IPS-20b (cell line): ENCODE results near the gene CCHCR1.
A peak's percentile ranks its signal among the peaks of the same experiment; 100 is the strongest.

Experiments
- H3K27ac ChIP-seq: one replicate; pipeline ENCODE4 v1.5.1; 2013; ENCODE audit warnings: low read length
- H3K27me3 ChIP-seq: 2 replicates; pipeline ENCODE4 v1.6.1; 2013; ENCODE audit warnings: mild to moderate bottlenecking, low read length, inconsistent platforms; ENCODE audit not compliant: insufficient read depth
- H3K36me3 ChIP-seq: 2 replicates; pipeline ENCODE4 v1.6.1; 2013; ENCODE audit warnings: low read depth, mild to moderate bottlenecking, inconsistent platforms, low read length, moderate library complexity; ENCODE audit not compliant: insufficient read depth
- H3K4me1 ChIP-seq: 2 replicates; pipeline ENCODE4 v1.6.1; 2013; ENCODE audit warnings: mild to moderate bottlenecking, control low read depth, inconsistent platforms, low read length, moderate library complexity; ENCODE audit not compliant: insufficient read depth
- H3K4me3 ChIP-seq: 2 replicates; pipeline ENCODE4 v1.5.1; 2013; ENCODE audit warnings: mild to moderate bottlenecking, low read length, inconsistent platforms
- H3K9ac ChIP-seq: 2 replicates; pipeline ENCODE4 v1.6.1; 2013; ENCODE audit warnings: low read depth, mild to moderate bottlenecking, inconsistent platforms, low read length, moderate library complexity
- H3K9me3 ChIP-seq: 2 replicates; pipeline ENCODE4 v1.6.1; 2013; ENCODE audit warnings: mild to moderate bottlenecking, low read depth, low read length, inconsistent platforms; ENCODE audit not compliant: insufficient read depth

CCHCR1 gene

GRCh38 chr6:31154436-31154835 is 3.2 kb downstream of the CCHCR1 start:
- no peak overlapping the region for H3K9ac ChIP-seq
- H3K4me1 ChIP-seq, result peaks cover 7% of the 10 kb centered on the region; the same call in 1 of the 2 replicates
- no peaks in the 10 kb centered on the region for H3K27me3 ChIP-seq
- no peak overlapping the region for H3K27ac ChIP-seq
- peaks cover 42% of the 10 kb centered on the region for H3K36me3 ChIP-seq
- H3K9me3 ChIP-seq, result no peaks in the 10 kb centered on the region
- no peak overlapping the region for H3K4me3 ChIP-seq

- Histone ChIP-seq H3K4me1 (peaks cover 7% of the 10 kb centered on the region; the same call in 1 of the 2 replicates), H3K27me3 (no peaks in the 10 kb centered on the region), H3K36me3 (peaks cover 47% of the 10 kb centered on the region), H3K9ac (no peak overlapping the region), H3K4me3 (no peak overlapping the region), H3K27ac (no peak overlapping the region), H3K9me3 (no peaks in the 10 kb centered on the region)
Measured at GRCh38 chr6:31152781-31153180, 4.8 kb downstream of the CCHCR1 start.

- H3K9me3 ChIP-seq, result no peaks in the 10 kb centered on the region
- H3K4me3 ChIP-seq, result no peak overlapping the region
- no peak overlapping the region for H3K27ac ChIP-seq
- no peaks in the 10 kb centered on the region for H3K4me1 ChIP-seq
- no peaks in the 10 kb centered on the region for H3K27me3 ChIP-seq
- peaks cover 52% of the 10 kb centered on the region for H3K36me3 ChIP-seq
- no peak overlapping the region for H3K9ac ChIP-seq
Measured at GRCh38 chr6:31149827-31150447, 7.7 kb downstream of the CCHCR1 start.

GRCh38 chr6:31145386-31145785 is 12.2 kb downstream of the CCHCR1 start:
- Histone ChIP-seq H3K4me1 (peaks cover 14% of the 10 kb centered on the region; the same call in 1 of the 2 replicates), H3K27me3 (no peaks in the 10 kb centered on the region), H3K27ac (no peak overlapping the region), H3K9me3 (no peaks in the 10 kb centered on the region), H3K9ac (no peak overlapping the region), H3K36me3 (peaks cover 58% of the 10 kb centered on the region), H3K4me3 (no peak overlapping the region)

GRCh38 chr6:31144970-31145340 is 12.6 kb downstream of the CCHCR1 start:
- Histone ChIP-seq H3K27ac (no peak overlapping the region), H3K9ac (no peak overlapping the region), H3K27me3 (no peaks in the 10 kb centered on the region), H3K36me3 (peaks cover 53% of the 10 kb centered on the region), H3K4me1 (peaks cover 16% of the 10 kb centered on the region; the same call in 1 of the 2 replicates), H3K4me3 (no peak overlapping the region), H3K9me3 (no peaks in the 10 kb centered on the region)

- Histone ChIP-seq H3K9ac (no peak overlapping the region), H3K9me3 (no peaks in the 10 kb centered on the region), H3K4me1 (peaks cover 20% of the 10 kb centered on the region; the same call in 1 of the 2 replicates), H3K4me3 (no peak overlapping the region), H3K27me3 (no peaks in the 10 kb centered on the region), H3K27ac (no peak overlapping the region), H3K36me3 (peaks cover 48% of the 10 kb centered on the region)
Measured at GRCh38 chr6:31144296-31144969, 13.2 kb downstream of the CCHCR1 start.

GRCh38 chr6:31143148-31143547 is 14.5 kb downstream of the CCHCR1 start:
- Histone ChIP-seq H3K9ac (peak overlapping the region; percentile 40; the same call in 1 of the 2 replicates), H3K4me1 (peaks cover 24% of the 10 kb centered on the region; the same call in 1 of the 2 replicates), H3K27me3 (no peaks in the 10 kb centered on the region), H3K9me3 (no peaks in the 10 kb centered on the region), H3K4me3 (peak overlapping the region; percentile 17; the same call in 1 of the 2 replicates), H3K27ac (no peak overlapping the region), H3K36me3 (peaks cover 47% of the 10 kb centered on the region)

GRCh38 chr6:31142361-31142761 is 15.2 kb downstream of the CCHCR1 start:
- Histone ChIP-seq H3K27me3 (no peaks in the 10 kb centered on the region), H3K9ac (no peak overlapping the region), H3K36me3 (peaks cover 42% of the 10 kb centered on the region), H3K4me1 (peaks cover 27% of the 10 kb centered on the region; the same call in 1 of the 2 replicates), H3K27ac (no peak overlapping the region), H3K9me3 (no peaks in the 10 kb centered on the region), H3K4me3 (no peak overlapping the region)

- H3K36me3 ChIP-seq, result peaks cover 30% of the 10 kb centered on the region
- H3K4me1 ChIP-seq, result peaks cover 27% of the 10 kb centered on the region; the same call in 1 of the 2 replicates
- H3K4me3 ChIP-seq, result no peak overlapping the region
- H3K27me3 ChIP-seq, result no peaks in the 10 kb centered on the region
- H3K9ac ChIP-seq, result no peak overlapping the region
- no peak overlapping the region for H3K27ac ChIP-seq
- no peaks in the 10 kb centered on the region for H3K9me3 ChIP-seq
Measured at GRCh38 chr6:31140643-31141042, 17.0 kb downstream of the CCHCR1 start.

- Histone ChIP-seq H3K9ac (no peak overlapping the region), H3K4me1 (peaks cover 27% of the 10 kb centered on the region; the same call in 1 of the 2 replicates), H3K4me3 (peak overlapping the region; percentile 27; the same call in 1 of the 2 replicates), H3K27ac (no peak overlapping the region), H3K9me3 (no peaks in the 10 kb centered on the region), H3K36me3 (peaks cover 20% of the 10 kb centered on the region), H3K27me3 (no peaks in the 10 kb centered on the region)
Measured at GRCh38 chr6:31139599-31139998, 18.0 kb downstream of the CCHCR1 start.

- H3K4me3 ChIP-seq, result peak within 1 kb of the TSS; percentile 27; the same call in 1 of the 2 replicates
Measured at GRCh38 chr6:31138982-31139381, 18.6 kb downstream of the CCHCR1 start, which contains the start of gene PSORS1C2. Gene PSORS1C2, minus strand, starts transcription at chr6:31139066. Its CDS starts 40 bp downstream, at chr6:31139026.

GRCh38 chr6:31135710-31136109 is 21.9 kb downstream of the CCHCR1 start:
- H3K4me1 ChIP-seq, result peaks cover 17% of the 10 kb centered on the region; the same call in 1 of the 2 replicates
- H3K36me3 ChIP-seq, result no peaks in the 10 kb centered on the region
- H3K27ac ChIP-seq, result no peak overlapping the region
- H3K4me3 ChIP-seq, result no peak overlapping the region
- H3K9me3 ChIP-seq, result no peaks in the 10 kb centered on the region
- H3K9ac ChIP-seq, result no peak overlapping the region
- no peaks in the 10 kb centered on the region for H3K27me3 ChIP-seq

More at GRCh38 chr6:31138982-31139381, 18.6 kb downstream of the CCHCR1 start, which contains the start of gene PSORS1C2:
- Histone ChIP-seq H3K27me3 (no peaks in the 10 kb centered on the region), H3K4me1 (peaks cover 27% of the 10 kb centered on the region; the same call in 1 of the 2 replicates), H3K9me3 (no peaks in the 10 kb centered on the region), H3K27ac (peak within 1 kb of the TSS; percentile 32), H3K9ac (no peak within 1 kb of the TSS), H3K36me3 (peaks cover 14% of the 10 kb centered on the region; the same call in 1 of the 2 replicates)
